Measurements from ENCODE around the gene OTP.
"Not testable (repeated sequence)": the region's sequence is repeated elsewhere in the genome, so short reads cannot be mapped to it uniquely, and the experiment has no call there.

OTP gene

DNA sequence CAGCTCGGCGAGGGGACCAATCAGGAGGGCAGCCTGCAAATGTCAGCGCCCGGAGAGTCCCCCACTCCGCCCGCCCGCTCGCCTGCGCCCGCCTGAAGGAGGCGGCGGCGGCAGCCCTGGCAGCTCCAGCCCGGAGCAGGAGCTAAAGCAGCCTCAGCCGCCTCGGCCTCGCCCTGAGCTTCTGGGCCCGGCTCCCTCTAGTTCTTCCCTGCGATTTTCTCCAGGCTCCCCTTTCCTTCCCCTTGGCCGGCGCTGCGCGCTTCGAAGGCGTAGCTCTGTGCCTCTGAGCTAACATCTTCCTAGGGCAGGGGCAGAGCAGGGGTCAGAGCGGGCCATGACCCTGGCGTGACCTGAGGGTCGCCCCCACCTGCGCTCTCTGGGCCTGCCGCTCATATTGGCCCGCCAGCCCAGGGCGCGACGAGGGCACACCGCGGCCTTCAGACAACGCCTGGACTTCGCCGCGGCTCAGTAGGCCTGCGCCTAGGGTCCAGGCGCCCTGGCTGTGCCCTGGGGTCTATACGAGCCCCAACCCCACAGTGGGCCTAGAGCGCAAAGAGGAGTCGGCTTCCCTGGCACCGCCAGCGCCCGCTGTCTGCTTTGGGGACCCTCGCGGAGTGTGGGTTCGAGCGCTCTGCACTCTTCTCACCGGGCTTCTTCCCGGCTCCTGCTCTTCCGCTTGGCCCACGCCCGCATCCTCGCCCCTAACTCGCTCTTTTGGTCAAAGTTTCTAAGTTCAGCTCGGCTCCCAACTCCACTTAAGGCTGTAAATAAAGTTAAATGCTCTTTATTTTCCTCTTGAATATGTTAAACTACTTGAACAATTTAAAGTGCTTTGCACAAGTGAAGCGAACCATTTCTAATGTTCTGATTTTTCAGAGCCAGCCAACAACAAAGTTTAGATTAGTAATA is 504 bp upstream of the OTP start:
- no peak for DNase-seq

DNA sequence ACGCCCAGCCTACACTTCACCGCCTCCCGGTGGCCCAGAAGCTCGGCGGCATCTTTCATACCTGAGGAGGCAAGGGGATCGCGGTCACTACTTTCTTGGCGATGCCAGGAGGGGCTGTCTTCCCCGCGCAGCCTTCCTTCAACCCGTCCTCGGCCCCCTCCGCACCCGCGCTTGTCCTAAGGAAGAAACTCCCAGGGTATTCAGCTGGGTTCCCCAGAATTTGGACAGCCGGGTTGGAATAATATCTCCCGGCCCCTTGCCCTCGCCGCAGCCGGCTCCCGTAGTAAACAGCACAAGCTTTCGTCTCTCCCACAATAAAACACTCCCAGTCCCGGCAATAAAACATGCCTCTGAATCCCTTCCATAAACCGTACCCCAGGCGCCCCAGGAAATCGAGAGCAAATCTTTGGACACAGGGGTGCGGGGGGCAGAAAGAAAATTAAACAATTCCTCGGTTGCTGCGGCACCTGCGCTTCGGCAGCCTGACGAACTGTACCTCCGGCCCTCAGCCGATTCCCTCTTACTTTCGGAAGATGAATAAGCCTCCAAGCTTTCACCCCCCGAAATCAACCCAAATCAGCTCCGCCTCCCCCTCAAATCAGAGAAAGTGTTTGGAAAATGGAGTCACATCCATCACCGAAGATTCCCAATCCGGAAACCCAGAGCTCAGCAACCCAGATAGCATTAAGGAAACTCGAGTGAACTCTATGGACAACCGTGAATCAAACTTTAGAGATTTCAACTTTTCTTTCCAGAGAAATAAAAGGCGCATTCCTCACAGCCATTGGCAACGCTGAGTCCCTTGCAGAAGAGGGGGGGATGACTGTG is 1.1 kb downstream of the OTP start:
- no peak for DNase-seq

DNA sequence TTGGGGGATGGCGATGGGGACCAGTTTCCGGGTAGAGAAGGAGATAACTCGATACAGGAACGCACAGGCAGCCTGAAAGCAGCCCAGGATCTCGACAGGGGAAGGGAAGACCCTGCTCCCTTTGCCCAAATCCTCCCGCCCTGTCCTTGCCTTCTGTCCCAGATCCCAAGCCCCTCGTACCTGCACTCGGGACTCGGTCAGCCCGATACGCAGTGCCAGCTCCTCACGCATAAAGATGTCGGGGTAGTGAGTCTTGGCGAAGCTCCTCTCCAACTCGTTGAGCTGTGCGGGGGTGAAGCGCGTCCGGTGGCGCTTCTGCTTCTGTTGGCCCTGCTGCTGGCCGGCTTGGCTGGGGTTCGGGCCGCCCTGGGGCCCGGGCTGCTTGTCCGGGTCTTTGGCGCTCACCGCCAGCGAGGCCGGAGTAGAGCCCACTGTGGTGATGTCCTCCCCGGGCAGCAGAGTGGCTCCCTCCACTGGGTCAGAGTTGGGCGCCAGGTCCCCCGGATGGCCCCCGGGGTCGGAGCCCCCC is 1.8 kb downstream of the OTP start:
- no peak for DNase-seq

GRCh38 chr5:77635917-77636640 is 2.4 kb downstream of the OTP start:
- DNase-seq = no peak

DNA sequence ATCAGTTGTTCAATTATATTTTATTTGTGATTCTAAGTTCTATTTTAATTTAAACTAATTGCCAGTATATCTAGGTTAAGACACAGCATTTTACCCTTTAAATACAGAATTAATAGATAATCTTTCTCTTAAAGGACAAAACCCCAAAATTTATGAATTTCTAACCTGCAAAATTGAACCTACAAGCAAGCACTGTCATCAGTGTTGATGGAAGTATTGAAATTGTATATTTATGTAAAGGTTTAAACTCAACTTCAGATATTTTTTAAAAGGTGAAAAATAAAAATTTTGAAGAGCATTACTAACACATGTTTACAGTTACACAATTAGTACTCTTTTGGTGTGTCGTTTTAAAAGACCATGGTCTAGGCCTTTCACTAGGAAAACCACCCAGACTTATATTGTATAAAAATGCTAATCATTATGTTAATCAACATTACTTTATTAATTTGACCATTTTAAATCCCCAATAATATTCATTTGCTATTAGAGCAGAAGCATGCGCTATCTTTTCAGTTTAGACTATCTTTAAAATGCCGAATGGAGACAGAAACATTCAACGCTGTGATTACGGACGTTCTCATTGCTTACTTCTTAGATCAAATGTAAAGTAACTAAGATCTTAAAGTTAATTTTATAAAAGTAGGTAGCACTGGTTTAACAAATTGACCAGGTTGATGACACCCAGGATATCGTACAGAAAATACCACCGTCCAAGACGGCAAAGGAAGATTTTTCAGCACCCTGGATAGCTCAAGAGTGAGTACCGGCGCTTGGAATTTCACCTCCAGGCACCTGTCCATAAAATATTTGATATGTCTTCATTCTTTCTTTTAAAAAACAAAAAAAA is 3.2 kb downstream of the OTP start:
- DNase-seq = peak; percentile 37

- no peak for DNase-seq
Observed at GRCh38 chr5:77633709-77634108, 4.8 kb downstream of the OTP start.

- no peak for DNase-seq
Observed at GRCh38 chr5:77633207-77633675, 5.3 kb downstream of the OTP start.

- DNase-seq = no peak
Observed at GRCh38 chr5:77632526-77633206, 5.8 kb downstream of the OTP start.

- DNase-seq = peak; percentile 67
Observed at GRCh38 chr5:77630114-77630680, 8.3 kb downstream of the OTP start.

DNA sequence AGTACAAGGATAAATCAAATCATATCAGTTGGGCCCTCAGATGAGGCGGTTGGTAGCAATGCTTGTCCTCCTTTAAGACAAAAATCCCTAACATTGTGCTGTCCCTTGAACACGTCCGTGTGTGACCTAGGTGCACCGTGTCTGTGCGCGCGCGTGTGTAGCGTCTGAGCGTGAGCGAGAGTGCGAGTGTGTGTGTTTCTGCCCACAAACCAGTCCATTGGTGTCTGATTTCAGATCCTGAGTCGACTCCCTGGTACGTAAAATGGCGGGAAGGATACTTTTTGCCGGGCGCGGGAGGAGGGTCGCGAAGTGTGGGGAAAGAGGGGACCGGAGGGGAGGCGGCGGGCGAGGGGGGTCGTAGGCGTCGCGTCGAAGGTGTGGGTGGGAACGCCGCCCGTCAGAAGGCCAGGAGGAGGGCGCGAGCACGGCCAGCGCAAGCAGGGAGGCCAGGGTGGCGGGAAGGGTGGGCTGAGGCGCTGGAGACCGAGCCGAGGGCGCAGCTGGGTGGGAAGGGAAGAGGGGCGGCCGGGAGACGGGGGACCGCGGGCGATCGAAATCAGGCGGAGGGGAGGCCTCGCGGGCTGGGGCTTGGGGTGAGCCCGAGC is 8.9 kb downstream of the OTP start:
- DNase-seq = no peak

DNA sequence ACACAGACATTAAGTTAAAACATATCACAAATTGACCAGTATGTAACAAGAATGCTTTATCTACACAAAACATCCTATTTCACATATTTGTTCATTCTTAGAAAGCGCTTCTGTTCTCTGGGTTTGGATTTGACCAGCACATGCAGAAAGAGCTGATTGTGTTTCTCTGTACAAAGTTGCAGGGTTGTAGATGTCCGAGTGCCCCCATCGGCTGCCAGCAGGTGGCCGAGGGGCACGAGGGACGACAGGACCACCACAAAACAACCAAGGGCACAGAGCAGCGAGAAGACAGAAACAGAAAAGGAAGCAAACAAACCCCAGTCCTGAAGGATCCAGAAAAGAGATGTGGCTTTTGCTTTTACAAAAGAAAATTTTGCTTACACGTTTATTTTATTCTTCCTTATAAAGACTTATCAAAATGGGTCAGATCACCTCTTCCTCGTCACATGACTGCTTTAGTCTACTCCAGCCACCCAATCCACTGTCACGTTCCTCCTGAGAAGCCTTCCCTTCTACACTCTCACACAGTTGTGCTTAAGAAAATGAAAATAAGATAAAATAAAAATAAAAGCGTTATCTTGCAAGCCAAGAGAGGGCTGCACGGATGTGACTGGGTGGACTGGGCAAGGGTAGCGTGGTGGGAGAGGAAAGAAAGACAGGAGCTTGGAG is 9.5 kb downstream of the OTP start:
- DNase-seq = peak; percentile 21

DNA sequence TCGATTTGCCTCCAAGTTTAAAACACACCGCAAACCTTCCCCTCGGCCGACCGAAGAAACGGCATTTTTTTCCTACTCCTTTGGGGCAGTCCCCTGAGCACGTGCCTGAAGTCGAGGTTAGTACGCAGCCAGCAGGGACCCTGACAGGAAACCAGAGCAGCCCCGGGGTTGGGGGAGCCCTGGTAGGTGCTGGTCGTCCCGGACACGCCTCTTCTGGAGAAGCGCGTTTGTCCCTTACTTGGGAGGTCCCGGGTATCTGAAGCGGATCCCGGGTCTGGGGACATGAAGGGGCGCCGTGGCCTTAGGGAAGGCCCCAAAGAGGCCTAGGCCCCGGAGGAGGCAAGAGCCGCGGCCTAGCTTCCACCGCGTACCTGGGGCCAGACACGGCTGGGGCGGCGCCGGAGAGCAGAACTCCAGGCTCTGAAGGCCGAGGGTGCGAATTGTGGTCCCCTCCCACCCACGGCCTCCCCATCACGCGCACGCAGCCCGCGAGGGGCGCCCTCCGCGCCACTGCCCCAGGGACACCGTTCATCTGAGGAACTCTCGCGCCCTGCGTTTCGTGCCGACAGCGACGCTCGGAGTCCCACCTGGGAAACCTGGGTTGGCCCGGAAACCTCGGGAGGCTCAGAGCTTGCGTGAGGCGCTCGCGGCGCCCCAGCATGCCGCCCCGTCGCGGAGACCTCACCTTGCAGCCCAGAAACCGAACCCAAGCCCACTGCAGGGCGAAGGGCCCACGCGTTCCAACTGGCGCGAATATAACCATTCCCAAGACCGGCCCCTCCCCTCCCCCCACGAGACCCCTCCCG is 10.4 kb downstream of the OTP start:
- no peak for DNase-seq

- DNase-seq = no peak
Observed at GRCh38 chr5:77623203-77623740, 15.2 kb downstream of the OTP start.

DNA sequence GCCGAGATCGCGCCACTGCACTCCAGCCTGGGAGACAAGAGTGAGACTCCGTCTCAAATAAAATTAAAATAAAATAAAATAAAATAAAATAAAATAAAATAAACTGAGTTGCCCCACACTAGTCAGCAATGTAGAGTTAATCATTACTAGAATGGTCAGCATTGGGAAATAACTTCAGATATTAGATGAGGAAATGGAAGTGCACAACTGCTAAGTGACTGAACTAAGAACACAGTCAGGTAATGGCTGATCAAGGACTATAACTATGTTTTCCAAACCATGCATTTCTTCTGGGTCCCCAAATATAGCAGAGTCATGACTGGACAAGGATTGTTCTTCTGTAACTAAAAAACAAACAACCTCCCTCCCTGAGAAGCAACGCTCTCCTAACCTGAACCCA is 17.1 kb downstream of the OTP start:
- DNase-seq = no peak

DNA sequence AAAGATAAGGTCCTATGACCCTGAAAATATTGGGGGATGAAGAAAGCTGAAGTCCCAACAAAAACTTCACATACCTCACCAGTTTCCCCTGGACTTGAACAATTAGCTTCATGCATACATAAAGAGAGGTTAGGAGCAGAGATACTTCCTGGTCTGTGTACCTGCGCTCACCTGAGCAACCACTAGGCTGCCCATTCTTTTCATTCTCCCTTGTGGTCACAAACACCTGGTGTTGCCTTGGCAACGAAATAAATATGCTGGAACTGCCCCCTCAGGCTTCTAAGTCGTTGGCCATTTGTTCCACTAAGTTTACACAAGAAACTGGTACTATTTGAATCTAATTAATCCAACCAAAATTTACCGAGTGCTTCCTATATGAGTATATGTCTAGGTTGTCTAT is 18.1 kb downstream of the OTP start:
- no peak for DNase-seq

GRCh38 chr5:77616920-77617319 is 21.6 kb downstream of the OTP start:
- DNase-seq = no peak

GRCh38 chr5:77608927-77609326 is 29.6 kb downstream of the OTP start:
- not testable (repeated sequence) for DNase-seq

DNA sequence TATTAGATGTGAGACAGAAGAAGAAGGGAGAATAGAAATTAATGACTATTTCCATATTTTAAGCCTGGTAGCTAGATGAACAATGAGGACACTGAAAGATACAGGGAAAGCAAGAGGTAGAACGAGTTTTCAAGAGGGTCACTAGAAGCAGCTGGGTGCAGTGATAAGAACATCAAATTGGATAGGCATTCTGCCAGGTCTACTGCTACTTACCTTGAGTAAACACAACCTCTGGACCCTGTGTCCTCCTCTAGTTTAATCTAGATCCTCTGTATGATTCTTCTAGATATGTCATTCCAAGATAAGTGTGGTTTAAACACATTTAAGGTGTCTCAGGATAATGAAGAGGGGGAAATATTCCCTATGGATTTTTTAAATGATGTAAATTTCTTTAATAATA is 31.2 kb downstream of the OTP start:
- no peak for DNase-seq

DNA sequence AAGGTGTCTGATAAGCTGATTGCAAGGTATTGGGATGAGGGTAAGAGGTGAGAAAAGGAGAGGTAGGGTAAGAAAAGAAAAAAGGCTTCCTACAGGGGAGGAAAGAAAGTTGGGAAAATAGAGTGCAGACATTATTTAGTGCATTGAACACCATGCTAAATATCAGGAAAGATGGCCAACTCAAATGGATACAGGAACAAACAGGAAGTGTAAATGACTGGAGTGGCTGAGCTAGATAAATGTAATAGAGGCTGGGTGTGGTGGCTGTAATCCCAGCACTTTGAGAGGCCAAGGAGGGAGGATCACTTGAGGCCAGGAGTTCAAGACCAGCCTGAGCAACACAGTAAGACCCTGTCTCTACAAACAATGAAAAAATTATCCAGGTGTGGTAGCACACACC is 32.2 kb downstream of the OTP start:
- no peak for DNase-seq

Measured in hematopoietic multipotent progenitor cell treated with erythropoietin and hydrocortisone succinate and interleukin-3 and kit ligand, for 8 days (in vitro differentiated cells).